Activated T-cell treated with anti-CD3 and anti-CD28 coated beads for 24 hours (primary cell): ENCODE results near the gene NPDC1.

Experiments used
- DNase-seq: peaks from one replicate; pipeline ENCODE4 v3.0.0-alpha.2; 2020; ENCODE audit warnings: low read depth

The NPDC1 gene

GRCh38 chr9:137055385-137056364 lies 9.7 kb upstream of the NPDC1 start:
- no peak for DNase-seq

- no peak for DNase-seq
Measured at GRCh38 chr9:137054932-137055384, 9.0 kb upstream of the NPDC1 start.

- DNase-seq: no peak
Measured at GRCh38 chr9:137053944-137054931, 8.3 kb upstream of the NPDC1 start, which contains the start of gene ENTPD2. TSS of gene ENTPD2 (minus strand) at chr9:137054061. CDS start at chr9:137053997, 64 bp downstream.

- no peak for DNase-seq
Measured at GRCh38 chr9:137052998-137053943, 7.3 kb upstream of the NPDC1 start.

GRCh38 chr9:137052293-137052692 lies 6.3 kb upstream of the NPDC1 start:
- DNase-seq: no peak

- no peak for DNase-seq
Measured at GRCh38 chr9:137051145-137051724, 5.3 kb upstream of the NPDC1 start.

- DNase-seq: no peak
Measured at GRCh38 chr9:137050570-137050969, 4.6 kb upstream of the NPDC1 start.

GRCh38 chr9:137049544-137050449 lies 3.8 kb upstream of the NPDC1 start:
- no peak for DNase-seq

- DNase-seq: no peak
Measured at GRCh38 chr9:137048655-137049543, 2.9 kb upstream of the NPDC1 start.

GRCh38 chr9:137045294-137046087 lies 486 bp downstream of the NPDC1 start:
- DNase-seq: no peak

- DNase-seq: no peak
Measured at GRCh38 chr9:137044502-137045177, 1.3 kb downstream of the NPDC1 start.

GRCh38 chr9:137044037-137044436 lies 1.9 kb downstream of the NPDC1 start:
- DNase-seq: no peak

GRCh38 chr9:137042751-137043727 lies 2.9 kb downstream of the NPDC1 start:
- DNase-seq: no peak

GRCh38 chr9:137041124-137041523 lies 4.9 kb downstream of the NPDC1 start:
- no peak for DNase-seq

GRCh38 chr9:137040568-137040967 lies 5.4 kb downstream of the NPDC1 start:
- DNase-seq: no peak
